Thoracic aorta (tissue), 2 donors: ENCODE results near the gene SLC7A9. TPM values are rescaled to one million over a fixed set of nuclear protein-coding genes. Genes with fewer than 3 reads are reported as not detected.

ENCODE experiments used
- total RNA-seq, 2 donors: library from RNA; depleted of rRNA; stranded (reverse); fragments of >200 nt; gene quantifications; one replicate each; pipeline versions ENCODE4 v1.1.0 to v1.2.3, GENCODE V29; 2016

Gene SLC7A9
- total RNA-seq, 2 donors from 2014 or later = 0.56 TPM; not detected in 1

Other genes starting within 250 kb of the SLC7A9 start
- gene ANKRD27, start 194.6 kb downstream of the SLC7A9 start, total RNA-seq = 10 to 100 TPM; 26.8 to 33.8 TPM
- gene RGS9BP, start 193.9 kb downstream of the SLC7A9 start, total RNA-seq = under 1 TPM in 1 of 2 donors, not detected in 1; 0.42 TPM
- gene NUDT19, start 177.9 kb downstream of the SLC7A9 start, total RNA-seq = 10 to 100 TPM in 1 of 2 donors, 1 to 10 TPM in 1; 5.7 to 11.7 TPM
- not detected for gene TDRD12, start 150.0 kb downstream of the SLC7A9 start, total RNA-seq
- 10 to 100 TPM; 20.5 to 26.1 TPM for gene CEP89, start 102.2 kb upstream of the SLC7A9 start, total RNA-seq
- gene FAAP24, start 102.5 kb upstream of the SLC7A9 start, total RNA-seq = under 1 TPM in 1 of 2 donors, not detected in 1; 0.28 TPM
- gene RHPN2, start 195.1 kb upstream of the SLC7A9 start, total RNA-seq = 1 to 10 TPM in 1 of 2 donors, under 1 TPM in 1; 0.81 to 2.4 TPM
- 1 to 10 TPM; 6.5 to 6.6 TPM for gene GPATCH1, start 211.4 kb upstream of the SLC7A9 start, total RNA-seq